Natural killer cell (primary cell): Measurements from ENCODE around the gene KCNT1. TPM values are rescaled to one million over a fixed set of nuclear protein-coding genes. Genes with fewer than 3 reads are reported as not detected.

Experiments used
- ATAC-seq, 3 donors: fragments of 150-1000 bp in 2 of 3; fragments of 200-7000 bp in 1 of 3; cut with Tn5 transposase; 1 replicate in 1 of 3; 2 replicates in 2 of 3; pipeline ENCODE4 v1.10.0; 2021; ENCODE audit warnings: mild to moderate bottlenecking in 2 of 3, moderate library complexity in 2 of 3
- DNase-seq, 2 donors: peaks; one replicate each; pipeline versions ENCODE4 v3.0.0 to v3.0.0-alpha.2; 2013 to 2021; ENCODE audit warnings: mixed read lengths in 1 of 2
- H3K27ac ChIP-seq: one replicate; pipeline ENCODE4 v1.5.1; 2013; ENCODE audit warnings: mild to moderate bottlenecking, low read length
- H3K27me3 ChIP-seq: one replicate; pipeline ENCODE4 v1.6.1; 2013; ENCODE audit warnings: low read length; ENCODE audit not compliant: control insufficient read depth, insufficient read depth
- H3K36me3 ChIP-seq: one replicate; pipeline ENCODE4 v1.6.1; 2013; ENCODE audit warnings: low read length; ENCODE audit not compliant: control insufficient read depth, insufficient read depth
- H3K4me1 ChIP-seq: one replicate; pipeline ENCODE4 v1.6.1; 2013; ENCODE audit warnings: low read length; ENCODE audit not compliant: control insufficient read depth, insufficient read depth
- H3K4me3 ChIP-seq: one replicate; pipeline ENCODE4 v1.5.1; 2013; ENCODE audit warnings: low read length
- H3K9me3 ChIP-seq: one replicate; pipeline ENCODE4 v1.6.1; 2013; ENCODE audit warnings: low read length; ENCODE audit not compliant: control insufficient read depth, insufficient read depth
- H3K27ac Mint-ChIP-seq, 2 donors: one replicate each; pipeline ENCODE4 v1.8.0; 2022; ENCODE audit warnings: mild to moderate bottlenecking in 2 of 2, mixed read lengths in 2 of 2, moderate library complexity in 1 of 2
- H3K27me3 Mint-ChIP-seq, 2 donors: one replicate each; pipeline ENCODE4 v1.8.0; 2022; ENCODE audit warnings: low read depth in 2 of 2, mixed read lengths in 2 of 2
- H3K36me3 Mint-ChIP-seq: one replicate; pipeline ENCODE4 v1.8.0; 2022; ENCODE audit warnings: mixed read lengths
- H3K4me1 Mint-ChIP-seq, 2 donors: one replicate each; pipeline ENCODE4 v1.8.0; 2022; ENCODE audit warnings: mixed read lengths in 2 of 2
- H3K4me3 Mint-ChIP-seq: one replicate; pipeline ENCODE4 v1.8.0; 2022; ENCODE audit warnings: mild to moderate bottlenecking, moderate library complexity, mixed read lengths
- H3K9me3 Mint-ChIP-seq, 2 donors: one replicate each; pipeline ENCODE4 v1.8.0; 2022; ENCODE audit warnings: mixed read lengths in 2 of 2
- WGBS: methylation state at CpG from one replicate; pipeline ENCODE4 v1.1.7; 2013; ENCODE audit warnings: missing lambda C conversion rate; ENCODE audit not compliant: insufficient coverage; 5-methylcytosine and 5-hydroxymethylcytosine counted together
- intact Hi-C: fragments of 100-400 bp; cut with micrococcal nuclease; formaldehyde crosslinking; loops from one replicate; pipeline ENCODE4 v1.14.2; 2022
- total RNA-seq, 4 donors: library from RNA; stranded (reverse); fragments of 120-200 nt in 1 of 4; gene quantifications; one replicate each; pipeline versions ENCODE4 v1.2.3 to v1.2.4, GENCODE V29; 2013 to 2022
- TF ChIP-seq, protein P1 (sequence below): fragments of 200-600 bp; IDR thresholded peaks from one replicate; pipeline ENCODE4 v1.8.0; 2022; ENCODE audit warnings: antibody characterized with exemption

Gene KCNT1
- total RNA-seq, 3 donors from 2014 or later (not counting 1 experiment from before 2014, with no cell fraction given), result 0.52 to 1.2 (median 0.88) TPM

GRCh38 chr9:135779571-135779970 lies 77.6 kb downstream of the KCNT1 start:
- Histone ChIP-seq H3K9me3 (peaks cover 2% of the 10 kb centered on the region), H3K27ac (no peak overlapping the region), H3K4me1 (peaks cover 32% of the 10 kb centered on the region), H3K27me3 (no peaks in the 10 kb centered on the region), H3K36me3 (no peaks in the 10 kb centered on the region), H3K4me3 (no peak overlapping the region)
- Mint-ChIP-seq H3K4me1 (peaks cover 14 to 22% of the 10 kb centered on the region in 2 donors), H3K36me3 (no peaks in the 10 kb centered on the region), H3K27ac (no peak overlapping the region), H3K4me3 (no peak overlapping the region), H3K27me3 (peaks cover 0 to 11% of the 10 kb centered on the region in 2 donors), H3K9me3 (no peaks in the 10 kb centered on the region)
- DNase-seq, result no peak
- intact Hi-C loops, result no loop called here
- TF ChIP-seq, protein P1, sequence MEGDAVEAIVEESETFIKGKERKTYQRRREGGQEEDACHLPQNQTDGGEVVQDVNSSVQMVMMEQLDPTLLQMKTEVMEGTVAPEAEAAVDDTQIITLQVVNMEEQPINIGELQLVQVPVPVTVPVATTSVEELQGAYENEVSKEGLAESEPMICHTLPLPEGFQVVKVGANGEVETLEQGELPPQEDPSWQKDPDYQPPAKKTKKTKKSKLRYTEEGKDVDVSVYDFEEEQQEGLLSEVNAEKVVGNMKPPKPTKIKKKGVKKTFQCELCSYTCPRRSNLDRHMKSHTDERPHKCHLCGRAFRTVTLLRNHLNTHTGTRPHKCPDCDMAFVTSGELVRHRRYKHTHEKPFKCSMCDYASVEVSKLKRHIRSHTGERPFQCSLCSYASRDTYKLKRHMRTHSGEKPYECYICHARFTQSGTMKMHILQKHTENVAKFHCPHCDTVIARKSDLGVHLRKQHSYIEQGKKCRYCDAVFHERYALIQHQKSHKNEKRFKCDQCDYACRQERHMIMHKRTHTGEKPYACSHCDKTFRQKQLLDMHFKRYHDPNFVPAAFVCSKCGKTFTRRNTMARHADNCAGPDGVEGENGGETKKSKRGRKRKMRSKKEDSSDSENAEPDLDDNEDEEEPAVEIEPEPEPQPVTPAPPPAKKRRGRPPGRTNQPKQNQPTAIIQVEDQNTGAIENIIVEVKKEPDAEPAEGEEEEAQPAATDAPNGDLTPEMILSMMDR, result no peak
- no peak for ATAC-seq
- WGBS, result 87% methylated on average over 14 of the region's 14 CpGs

DNA sequence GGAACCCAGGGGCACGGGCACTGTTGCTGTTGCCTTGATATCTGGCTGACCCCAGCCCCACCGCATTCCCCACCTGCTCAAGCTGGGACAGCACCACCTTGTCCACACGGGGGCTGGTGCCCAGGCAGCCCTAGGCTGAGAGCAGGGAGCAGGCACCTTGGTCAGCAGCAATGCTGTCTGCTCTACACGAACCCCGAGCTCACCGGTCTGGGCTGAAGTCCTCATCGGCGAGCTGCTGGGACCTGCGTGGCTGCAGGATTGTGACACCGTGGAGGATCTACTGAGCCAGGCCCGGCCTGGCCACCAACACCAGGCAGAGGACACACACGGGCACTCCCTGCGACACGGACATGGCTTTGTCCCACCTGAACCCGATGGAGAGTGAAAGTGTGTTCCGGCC lies 78.1 kb downstream of the KCNT1 start:
- Histone ChIP-seq H3K36me3 (no peaks in the 10 kb centered on the region), H3K4me1 (peaks cover 32% of the 10 kb centered on the region), H3K9me3 (peaks cover 2% of the 10 kb centered on the region), H3K27ac (no peak overlapping the region), H3K4me3 (no peak overlapping the region), H3K27me3 (no peaks in the 10 kb centered on the region)
- Mint-ChIP-seq H3K4me1 (peaks cover 14 to 22% of the 10 kb centered on the region in 2 donors), H3K27me3 (peaks cover 0 to 11% of the 10 kb centered on the region in 2 donors), H3K27ac (no peak overlapping the region), H3K36me3 (no peaks in the 10 kb centered on the region), H3K4me3 (no peak overlapping the region), H3K9me3 (no peaks in the 10 kb centered on the region)
- intact Hi-C loops, result no loop called here
- TF ChIP-seq, protein P1, result no peak
- WGBS, result 86% methylated on average over 16 of the region's 16 CpGs
- ATAC-seq (no peak), DNase-seq (no peak)

DNA sequence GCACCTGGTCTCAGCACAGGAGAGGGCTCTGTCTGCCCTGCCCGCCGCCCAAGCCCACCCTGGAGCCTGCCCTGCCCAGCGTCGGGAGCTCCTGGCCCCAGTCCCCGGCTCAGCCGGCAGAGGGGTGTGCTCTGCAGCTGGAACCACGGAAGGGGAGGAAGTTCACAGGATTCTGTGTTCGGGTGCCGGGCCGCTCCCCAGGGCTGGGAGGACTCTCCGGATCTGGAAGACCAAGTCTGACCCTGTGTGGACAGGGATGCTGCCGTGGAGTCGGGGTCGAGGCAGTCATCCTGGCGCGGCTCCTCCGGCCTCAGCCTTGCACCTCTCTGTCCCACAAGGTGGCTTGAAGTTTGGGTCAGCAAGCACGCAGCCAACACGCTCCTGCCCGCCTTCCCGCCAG lies 78.6 kb downstream of the KCNT1 start:
- Mint-ChIP-seq H3K4me1 (peaks cover 9 to 17% of the 10 kb centered on the region in 2 donors), H3K4me3 (no peak overlapping the region), H3K36me3 (no peaks in the 10 kb centered on the region), H3K27ac (no peak overlapping the region), H3K27me3 (peaks cover 0 to 11% of the 10 kb centered on the region in 2 donors), H3K9me3 (no peaks in the 10 kb centered on the region)
- H3K4me1 ChIP-seq, result peaks cover 27% of the 10 kb centered on the region
- WGBS, result 83% methylated on average over 21 of the region's 21 CpGs
- intact Hi-C loops, result no loop called here
- H3K4me3 ChIP-seq, result no peak overlapping the region
- no peak for ATAC-seq
- peaks cover 2% of the 10 kb centered on the region for H3K9me3 ChIP-seq
- H3K36me3 ChIP-seq, result no peaks in the 10 kb centered on the region
- no peaks in the 10 kb centered on the region for H3K27me3 ChIP-seq
- TF ChIP-seq, protein P1, result no peak
- H3K27ac ChIP-seq, result no peak overlapping the region
- DNase-seq, result no peak

DNA sequence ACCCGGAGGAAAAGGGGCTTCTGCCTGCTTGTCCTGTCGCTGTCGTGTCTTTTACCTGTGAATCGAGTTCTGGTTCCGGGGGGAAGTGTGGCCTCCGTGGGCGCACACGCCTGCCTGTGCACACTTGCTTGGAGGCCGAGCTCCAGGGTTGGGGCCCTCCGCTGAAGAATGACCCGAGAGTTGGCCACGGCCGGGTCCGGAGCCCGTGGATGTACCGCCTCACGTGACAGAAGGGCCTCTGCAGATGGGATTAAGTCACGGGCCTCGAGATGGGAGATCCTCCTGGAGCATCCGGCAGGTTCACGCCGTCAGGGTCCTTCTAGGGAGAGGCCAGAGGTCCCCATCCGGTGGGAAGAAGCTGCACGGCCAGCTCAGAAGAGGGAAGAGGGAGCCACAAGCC lies 81.0 kb downstream of the KCNT1 start:
- DNase-seq (no peak), ATAC-seq (no peak)
- Histone ChIP-seq H3K36me3 (no peaks in the 10 kb centered on the region), H3K9me3 (no peaks in the 10 kb centered on the region), H3K27me3 (no peaks in the 10 kb centered on the region), H3K4me3 (no peak overlapping the region), H3K27ac (no peak overlapping the region), H3K4me1 (peaks cover 6% of the 10 kb centered on the region)
- TF ChIP-seq, protein P1, result no peak
- Mint-ChIP-seq H3K4me1 (peaks cover 0 to 2% of the 10 kb centered on the region in 2 donors), H3K36me3 (no peaks in the 10 kb centered on the region), H3K27me3 (peaks cover 0 to 11% of the 10 kb centered on the region in 2 donors), H3K27ac (no peak overlapping the region), H3K4me3 (no peak overlapping the region), H3K9me3 (no peaks in the 10 kb centered on the region)
- intact Hi-C loops, result no loop called here
- 89% methylated on average over 24 of the region's 24 CpGs for WGBS
